Smooth muscle cell (in vitro differentiated cells): ENCODE data around the gene FBLIM1. TPM values are rescaled to one million over a fixed set of nuclear protein-coding genes. Genes with fewer than 3 reads are reported as not detected.

Source experiments
- DNase-seq: peaks from one replicate; lab custom pipeline; 2025; ENCODE audit not compliant: unreplicated experiment; lab: John Stamatoyannopoulos, UW
- H2AFZ ChIP-seq: fragments of 200-600 bp; sonication (generic); 2 replicates; pipeline ENCODE4 v1.6.0; 2016; ENCODE audit warnings: antibody characterized with exemption, low read depth, mild to moderate bottlenecking
- H3F3A ChIP-seq: fragments of 200-600 bp; sonication (generic); 2 replicates; pipeline ENCODE4 v1.6.0; 2017; ENCODE audit warnings: antibody characterized with exemption, low read depth
- H3K27ac ChIP-seq: fragments of 200-600 bp; sonication (generic); 2 replicates; pipeline ENCODE4 v1.5.1; 2016; ENCODE audit warnings: low read depth, mild to moderate bottlenecking
- H3K27me3 ChIP-seq: fragments of 200-600 bp; sonication (generic); 2 replicates; pipeline ENCODE4 v1.6.1; 2016; ENCODE audit warnings: low read depth, mild to moderate bottlenecking
- H3K36me3 ChIP-seq: fragments of 200-600 bp; sonication (generic); 2 replicates; pipeline ENCODE4 v1.5.1; 2016; ENCODE audit warnings: low read depth
- H3K4me1 ChIP-seq: fragments of 200-600 bp; sonication (generic); 2 replicates; pipeline ENCODE4 v1.5.1; 2016; ENCODE audit warnings: low read depth
- H3K4me2 ChIP-seq: fragments of 200-600 bp; sonication (generic); 2 replicates; pipeline ENCODE4 v1.6.0; 2016; ENCODE audit warnings: mild to moderate bottlenecking
- H3K4me3 ChIP-seq: fragments of 200-600 bp; sonication (generic); 2 replicates; pipeline ENCODE4 v1.5.1; 2016; ENCODE audit warnings: mild to moderate bottlenecking
- H3K79me2 ChIP-seq: fragments of 200-600 bp; sonication (generic); 2 replicates; pipeline ENCODE4 v1.6.0; 2016; ENCODE audit warnings: low read depth, mild to moderate bottlenecking
- H3K9ac ChIP-seq: fragments of 200-600 bp; sonication (generic); 2 replicates; pipeline ENCODE4 v1.6.0; 2016; ENCODE audit warnings: low read depth
- H3K9me3 ChIP-seq: fragments of 200-600 bp; sonication (generic); replicated peaks from 2 replicates; pipeline ENCODE4 v1.5.1; 2016; ENCODE audit warnings: low read depth
- H4K20me1 ChIP-seq: fragments of 200-600 bp; sonication (generic); 2 replicates; pipeline ENCODE4 v1.6.0; 2016; ENCODE audit warnings: low read depth
- CTCF ChIP-seq: fragments of 200-600 bp; sonication (generic); IDR thresholded peaks from 2 replicates; pipeline ENCODE4 v1.5.1; 2017; ENCODE audit warnings: borderline replicate concordance, mild to moderate bottlenecking, antibody characterized with exemption; ENCODE audit not compliant: insufficient read depth, poor library complexity, severe bottlenecking
- WGBS: methylation state at CpG from one replicate; pipeline ENCODE4 v1.1.7; 2016; ENCODE audit warnings: low lambda C conversion rate; 5-methylcytosine and 5-hydroxymethylcytosine counted together
- polyA plus RNA-seq: library from polyadenylated mRNA; unstranded; fragments of >200 nt; fragmentation: Nextera tagmentation; extraction: Ambion mirVana; gene quantifications from 2 replicates; pipeline ENCODE4 v1.2.1, GENCODE V29; 2016
- total RNA-seq: library from RNA; depleted of rRNA; stranded (reverse); fragments of >200 nt; gene quantifications from 2 replicates; pipeline ENCODE4 v1.2.3, GENCODE V29; 2014

Gene FBLIM1
- total and polyA plus RNA-seq, 2 experiments from 2014 or later: 36.7 to 50.8 TPM

GRCh38 chr1:15768388-15768787 lies 9.8 kb downstream of the FBLIM1 start:
- Histone ChIP-seq H3K4me2 (no peak overlapping the region), H3K27ac (no peak overlapping the region), H3K4me3 (no peak overlapping the region), H3K9me3 (no peaks in the 10 kb centered on the region), H3F3A (no peaks in the 10 kb centered on the region), H3K27me3 (no peaks in the 10 kb centered on the region), H4K20me1 (peaks cover 64% of the 10 kb centered on the region), H3K9ac (no peak overlapping the region), H2AFZ (no peak overlapping the region), H3K36me3 (peaks cover 5% of the 10 kb centered on the region), H3K79me2 (peaks cover 16% of the 10 kb centered on the region), H3K4me1 (no peaks in the 10 kb centered on the region)
- 94% methylated on average over 7 of the region's 7 CpGs for WGBS
- DNase-seq: no peak
- no peak for TF ChIP-seq CTCF

- no peak overlapping the region for H3K9ac ChIP-seq
- no peak overlapping the region for H3K4me2 ChIP-seq
- H3F3A ChIP-seq: no peaks in the 10 kb centered on the region
- H2AFZ ChIP-seq: no peak overlapping the region
- H3K9me3 ChIP-seq: no peaks in the 10 kb centered on the region
- no peaks in the 10 kb centered on the region for H3K4me1 ChIP-seq
- H3K27me3 ChIP-seq: no peaks in the 10 kb centered on the region
- DNase-seq: no peak
- H3K4me3 ChIP-seq: no peak overlapping the region
- no peaks in the 10 kb centered on the region for H3K79me2 ChIP-seq
- H3K36me3 ChIP-seq: peaks cover 10% of the 10 kb centered on the region
- WGBS: 97% methylated on average over 14 of the region's 14 CpGs
- no peak overlapping the region for H3K27ac ChIP-seq
- H4K20me1 ChIP-seq: peaks cover 50% of the 10 kb centered on the region
- no peak for TF ChIP-seq CTCF
These were observed 11.8 kb downstream of the FBLIM1 start for GRCh38 chr1:15770313-15770962.

GRCh38 chr1:15771836-15772515 lies 13.4 kb downstream of the FBLIM1 start:
- H3K4me3 ChIP-seq: no peak overlapping the region
- DNase-seq: no peak
- peaks cover 41% of the 10 kb centered on the region for H4K20me1 ChIP-seq
- H3F3A ChIP-seq: no peaks in the 10 kb centered on the region
- no peak overlapping the region for H2AFZ ChIP-seq
- 97% methylated on average over 6 of the region's 6 CpGs for WGBS
- no peak for TF ChIP-seq CTCF
- no peaks in the 10 kb centered on the region for H3K27me3 ChIP-seq
- no peak overlapping the region for H3K4me2 ChIP-seq
- H3K27ac ChIP-seq: no peak overlapping the region
- no peaks in the 10 kb centered on the region for H3K79me2 ChIP-seq
- no peak overlapping the region for H3K9ac ChIP-seq
- H3K36me3 ChIP-seq: peaks cover 10% of the 10 kb centered on the region
- H3K9me3 ChIP-seq: no peaks in the 10 kb centered on the region
- no peaks in the 10 kb centered on the region for H3K4me1 ChIP-seq

GRCh38 chr1:15775706-15776105 lies 17.1 kb downstream of the FBLIM1 start:
- H3K4me2 ChIP-seq: no peak overlapping the region

More at GRCh38 chr1:15775706-15776105, 17.1 kb downstream of the FBLIM1 start:
- no peak for TF ChIP-seq CTCF
- Histone ChIP-seq H2AFZ (no peak overlapping the region), H3K4me1 (no peaks in the 10 kb centered on the region), H3K27ac (no peak overlapping the region), H3K27me3 (no peaks in the 10 kb centered on the region), H3K9ac (no peak overlapping the region), H4K20me1 (peaks cover 28% of the 10 kb centered on the region), H3F3A (no peaks in the 10 kb centered on the region), H3K9me3 (no peaks in the 10 kb centered on the region), H3K79me2 (no peaks in the 10 kb centered on the region), H3K36me3 (peaks cover 10% of the 10 kb centered on the region), H3K4me3 (no peak overlapping the region)
- DNase-seq: no peak
- 84% methylated on average over 2 of the region's 2 CpGs for WGBS
